ENCODE data around the gene DUSP15. TPM values are rescaled to one million over a fixed set of nuclear protein-coding genes. Genes with fewer than 3 reads are reported as not detected.

DUSP15 gene
- total RNA-seq, 1 experiment from 2014 or later: not detected

DNA sequence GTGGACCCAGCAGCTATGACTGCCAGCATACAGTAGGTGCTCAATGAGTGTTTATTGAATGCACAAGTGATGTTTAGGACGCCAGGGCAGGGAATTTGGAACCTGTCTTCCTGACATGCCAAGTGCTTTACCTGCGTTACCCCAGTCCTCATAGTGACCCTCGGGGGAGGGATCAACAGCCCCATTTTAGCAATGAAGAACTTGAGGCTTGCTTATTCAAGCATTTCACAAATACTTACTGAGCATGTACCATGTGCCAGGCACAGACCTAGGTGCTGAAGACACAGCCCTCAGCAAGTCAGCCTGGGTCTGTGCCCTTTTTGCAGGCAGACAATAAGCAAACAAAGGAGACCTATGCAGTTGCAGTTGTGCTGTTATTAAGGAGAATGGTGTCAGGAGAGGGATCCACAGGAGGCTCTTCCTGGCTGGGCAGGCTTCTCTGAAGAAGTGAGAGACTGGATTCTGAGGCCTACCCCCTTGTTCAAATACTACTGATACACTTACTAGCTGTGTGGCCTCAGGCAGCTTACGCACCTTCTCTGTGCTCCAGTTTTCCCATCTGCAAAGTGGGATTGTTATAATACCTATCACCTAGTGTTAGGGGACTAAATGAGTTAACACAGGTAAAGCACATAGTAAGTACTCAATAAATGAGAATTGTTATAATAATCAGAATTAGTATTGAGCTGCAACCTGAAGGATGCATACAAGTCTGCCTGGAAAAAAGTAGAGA lies 39.9 kb upstream of the DUSP15 start:
- no peak overlapping the region for H3K27ac ChIP-seq (ENCODE audit: low read length)
- intact Hi-C loops (cut with micrococcal nuclease): no loop called here
- TF ChIP-seq EZH2 (IDR thresholded peaks at IDR 0.05; ENCODE audit: low read length, unreplicated experiment) (no peak), EZH2phosphoT487 (IDR thresholded peaks at IDR 0.05; ENCODE audit: borderline replicate concordance, low read length) (no peak)
- TF ChIP-seq, protein P1, sequence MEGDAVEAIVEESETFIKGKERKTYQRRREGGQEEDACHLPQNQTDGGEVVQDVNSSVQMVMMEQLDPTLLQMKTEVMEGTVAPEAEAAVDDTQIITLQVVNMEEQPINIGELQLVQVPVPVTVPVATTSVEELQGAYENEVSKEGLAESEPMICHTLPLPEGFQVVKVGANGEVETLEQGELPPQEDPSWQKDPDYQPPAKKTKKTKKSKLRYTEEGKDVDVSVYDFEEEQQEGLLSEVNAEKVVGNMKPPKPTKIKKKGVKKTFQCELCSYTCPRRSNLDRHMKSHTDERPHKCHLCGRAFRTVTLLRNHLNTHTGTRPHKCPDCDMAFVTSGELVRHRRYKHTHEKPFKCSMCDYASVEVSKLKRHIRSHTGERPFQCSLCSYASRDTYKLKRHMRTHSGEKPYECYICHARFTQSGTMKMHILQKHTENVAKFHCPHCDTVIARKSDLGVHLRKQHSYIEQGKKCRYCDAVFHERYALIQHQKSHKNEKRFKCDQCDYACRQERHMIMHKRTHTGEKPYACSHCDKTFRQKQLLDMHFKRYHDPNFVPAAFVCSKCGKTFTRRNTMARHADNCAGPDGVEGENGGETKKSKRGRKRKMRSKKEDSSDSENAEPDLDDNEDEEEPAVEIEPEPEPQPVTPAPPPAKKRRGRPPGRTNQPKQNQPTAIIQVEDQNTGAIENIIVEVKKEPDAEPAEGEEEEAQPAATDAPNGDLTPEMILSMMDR (conservative IDR thresholded peaks at IDR 0.05; ENCODE audit: low read depth, low read length): no peak
- H3K27me3 ChIP-seq (ENCODE audit: low read length): no peaks in the 10 kb centered on the region
- no peak overlapping the region for H3K4me3 ChIP-seq (ENCODE audit: low read length)
- BruUV-seq (replicated peaks): no TSS peak
- H4K20me1 ChIP-seq (ENCODE audit: low read length): no peaks in the 10 kb centered on the region
- H3K9ac ChIP-seq (ENCODE audit: low read length): no peak overlapping the region
- POLR2A ChIA-PET (ENCODE audit: unreplicated experiment): interaction anchor here (0.5 kb wide), 1 partner anchor 510 kb away, joined by 3 read pairs; no protein-coding TSS in a partner anchor
- no peaks in the 10 kb centered on the region for H3K9me2 ChIP-seq (replicated peaks; ENCODE audit: low read length)
- H3K36me3 ChIP-seq (ENCODE audit: low read depth, low read length): no peaks in the 10 kb centered on the region
- CTCF ChIA-PET: no interaction called here
- H2AFZ ChIP-seq (ENCODE audit: low read length): no peak overlapping the region
- no peaks in the 10 kb centered on the region for H3K79me2 ChIP-seq (ENCODE audit: low read length)
- H3K9me3 ChIP-seq (ENCODE audit: low read length): no peaks in the 10 kb centered on the region
- H3K4me2 ChIP-seq (ENCODE audit: low read length): no peak overlapping the region
- no peaks in the 10 kb centered on the region for H3K4me1 ChIP-seq (ENCODE audit: insufficient read depth, low read length)
- H3F3A ChIP-seq (ENCODE audit: low read length, unreplicated experiment): no peaks in the 10 kb centered on the region
- ATAC-seq: no peak
- DNase-seq: no peak

GRCh38 chr20:31909253-31910070 lies 39.1 kb upstream of the DUSP15 start:
- no peaks in the 10 kb centered on the region for H3F3A ChIP-seq (ENCODE audit: low read length, unreplicated experiment)
- H3K9me3 ChIP-seq (ENCODE audit: low read length): no peaks in the 10 kb centered on the region
- no peaks in the 10 kb centered on the region for H3K79me2 ChIP-seq (ENCODE audit: low read length)
- intact Hi-C loops (cut with micrococcal nuclease): no loop called here
- ATAC-seq (no peak), DNase-seq (no peak)
- no peak overlapping the region for H3K27ac ChIP-seq (ENCODE audit: low read length)
- no peaks in the 10 kb centered on the region for H3K9me2 ChIP-seq (replicated peaks; ENCODE audit: low read length)
- ChIA-PET CTCF (no interaction called here), POLR2A (ENCODE audit: unreplicated experiment) (interaction anchor here (0.5 kb wide), 1 partner anchor 511 kb away, joined by 3 read pairs; no protein-coding TSS in a partner anchor)
- no peak overlapping the region for H3K9ac ChIP-seq (ENCODE audit: low read length)
- no peak overlapping the region for H3K4me3 ChIP-seq (ENCODE audit: low read length)
- no peak for TF ChIP-seq EZH2phosphoT487 (IDR thresholded peaks at IDR 0.05; ENCODE audit: borderline replicate concordance, low read length)
- TF ChIP-seq EZH2 (IDR thresholded peaks at IDR 0.05; ENCODE audit: low read length, unreplicated experiment): no peak
- TF ChIP-seq, protein P1 (conservative IDR thresholded peaks at IDR 0.05; ENCODE audit: low read depth, low read length): no peak
- H3K27me3 ChIP-seq (ENCODE audit: low read length): no peaks in the 10 kb centered on the region
- no peaks in the 10 kb centered on the region for H3K36me3 ChIP-seq (ENCODE audit: low read depth, low read length)
- H4K20me1 ChIP-seq (ENCODE audit: low read length): no peaks in the 10 kb centered on the region
- H2AFZ ChIP-seq (ENCODE audit: low read length): no peak overlapping the region
- no TSS peak for BruUV-seq (replicated peaks)
- H3K4me2 ChIP-seq (ENCODE audit: low read length): no peak overlapping the region
- H3K4me1 ChIP-seq (ENCODE audit: insufficient read depth, low read length): no peaks in the 10 kb centered on the region
